NCI-H2196 treated with DMSO at 0.1 percent for 48 hours (cell line): ENCODE results near the gene RAMACL.
"Not testable (repeated sequence)": the region's sequence is repeated elsewhere in the genome, so short reads cannot be mapped to it uniquely, and the experiment has no call there.

Source experiments
- DNase-seq: peaks from one replicate; lab custom pipeline; 2025; ENCODE audit not compliant: unreplicated experiment; lab: John Stamatoyannopoulos, UW

The RAMACL gene

GRCh38 chr6:166586424-166587156 lies at the start of gene RAMACL:
TSS of gene RAMACL (minus strand) at chr6:166586678. CDS start at chr6:166586477, 201 bp downstream.
- DNase-seq = no peak

- no peak for DNase-seq
Observed at GRCh38 chr6:166635013-166635970, 48.8 kb upstream of the RAMACL start.

- not testable (repeated sequence) for DNase-seq
Observed at GRCh38 chr6:166634581-166634980, 48.1 kb upstream of the RAMACL start.

- DNase-seq = no peak
Observed at GRCh38 chr6:166633732-166634535, 47.5 kb upstream of the RAMACL start.

- no peak for DNase-seq
Observed at GRCh38 chr6:166632731-166633130, 46.3 kb upstream of the RAMACL start.

GRCh38 chr6:166630462-166630861 lies 44.0 kb upstream of the RAMACL start:
- DNase-seq = no peak

GRCh38 chr6:166629628-166630027 lies 43.1 kb upstream of the RAMACL start:
- DNase-seq = no peak

GRCh38 chr6:166627875-166628801 lies 41.7 kb upstream of the RAMACL start:
- DNase-seq = no peak

GRCh38 chr6:166627033-166627874 lies 40.8 kb upstream of the RAMACL start, which contains the start of gene RPS6KA2:
TSS of gene RPS6KA2 (minus strand) at chr6:166627251. CDS start at chr6:166627019, 232 bp downstream.
- DNase-seq = peak; percentile 84

- no peak for DNase-seq
Observed at GRCh38 chr6:166626177-166627032, 39.9 kb upstream of the RAMACL start.

- no peak for DNase-seq
Observed at GRCh38 chr6:166625356-166625755, 38.9 kb upstream of the RAMACL start.

GRCh38 chr6:166624275-166624674 lies 37.8 kb upstream of the RAMACL start:
- DNase-seq = no peak

GRCh38 chr6:166623318-166623717 lies 36.8 kb upstream of the RAMACL start:
- DNase-seq = no peak

GRCh38 chr6:166621114-166621540 lies 34.6 kb upstream of the RAMACL start:
- DNase-seq = no peak

GRCh38 chr6:166620478-166621113 lies 34.1 kb upstream of the RAMACL start:
- DNase-seq = no peak

GRCh38 chr6:166619912-166620311 lies 33.4 kb upstream of the RAMACL start:
- no peak for DNase-seq
